ENCODE results near the gene TESK2.
A peak's percentile ranks its signal among the peaks of the same experiment; 100 is the strongest.
"Not testable (repeated sequence)": the region's sequence is repeated elsewhere in the genome, so short reads cannot be mapped to it uniquely, and the experiment has no call there.

The TESK2 gene

GRCh38 chr1:45411510-45411899, 79.5 kb downstream of the TESK2 start:
- no peak for DNase-seq (ENCODE audit: low read depth)

GRCh38 chr1:45410850-45411509, 80.0 kb downstream of the TESK2 start:
- no peak for DNase-seq (ENCODE audit: low read depth)

GRCh38 chr1:45409276-45409675, 81.7 kb downstream of the TESK2 start:
- DNase-seq (ENCODE audit: low read depth) = no peak

- DNase-seq (ENCODE audit: low read depth) = no peak
These were observed 83.2 kb downstream of the TESK2 start for GRCh38 chr1:45407629-45408287.

GRCh38 chr1:45405636-45406035, 85.3 kb downstream of the TESK2 start:
- DNase-seq (ENCODE audit: low read depth) = no peak

GRCh38 chr1:45403718-45404117, 87.2 kb downstream of the TESK2 start:
- no peak for DNase-seq (ENCODE audit: low read depth)

- no peak for DNase-seq (ENCODE audit: low read depth)
These were observed 87.7 kb downstream of the TESK2 start for GRCh38 chr1:45403298-45403697.

GRCh38 chr1:45401524-45401923, 89.4 kb downstream of the TESK2 start:
- DNase-seq (ENCODE audit: low read depth) = no peak

- DNase-seq (ENCODE audit: low read depth) = no peak
These were observed 90.9 kb downstream of the TESK2 start for GRCh38 chr1:45400049-45400448.

GRCh38 chr1:45397285-45397684, 93.7 kb downstream of the TESK2 start:
- DNase-seq (ENCODE audit: low read depth) = no peak

GRCh38 chr1:45395582-45395981, 95.4 kb downstream of the TESK2 start:
- no peak for DNase-seq (ENCODE audit: low read depth)

- DNase-seq (ENCODE audit: low read depth) = no peak
These were observed 95.9 kb downstream of the TESK2 start for GRCh38 chr1:45395051-45395450.

- DNase-seq (ENCODE audit: low read depth) = no peak
These were observed 96.6 kb downstream of the TESK2 start for GRCh38 chr1:45394342-45394741.

GRCh38 chr1:45393718-45394302, 97.2 kb downstream of the TESK2 start:
- DNase-seq (ENCODE audit: low read depth) = peak; percentile 4

GRCh38 chr1:45386219-45386618, 104.7 kb downstream of the TESK2 start:
- DNase-seq (ENCODE audit: low read depth) = no peak

GRCh38 chr1:45385302-45385701, 105.7 kb downstream of the TESK2 start:
- no peak for DNase-seq (ENCODE audit: low read depth)

- DNase-seq (ENCODE audit: low read depth) = not testable (repeated sequence)
These were observed 106.8 kb downstream of the TESK2 start for GRCh38 chr1:45384213-45384612.

- DNase-seq (ENCODE audit: low read depth) = no peak
These were observed 107.8 kb downstream of the TESK2 start for GRCh38 chr1:45383191-45383590.

GRCh38 chr1:45381243-45381642, 109.7 kb downstream of the TESK2 start:
- DNase-seq (ENCODE audit: low read depth) = no peak

GRCh38 chr1:45380730-45381129, 110.2 kb downstream of the TESK2 start:
- DNase-seq (ENCODE audit: low read depth) = no peak

GRCh38 chr1:45380125-45380524, 110.8 kb downstream of the TESK2 start:
- no peak for DNase-seq (ENCODE audit: low read depth)

- no peak for DNase-seq (ENCODE audit: low read depth)
These were observed 111.4 kb downstream of the TESK2 start for GRCh38 chr1:45379524-45379923.

GRCh38 chr1:45378184-45378583, 112.8 kb downstream of the TESK2 start:
- no peak for DNase-seq (ENCODE audit: low read depth)

Measured in HS-5 (cell line).